Spleen (tissue), 7 donors: ENCODE measurements around the gene PGM2.

Experiments
- POLR2A ChIP-seq, 3 donors: fragments of 450-650 bp; IDR thresholded peaks; one replicate each; pipeline ENCODE4 v1.5.1; 2017; ENCODE audit warnings: antibody characterized with exemption in 3 of 3, mild to moderate bottlenecking in 1 of 3
- POLR2AphosphoS5 ChIP-seq, 3 donors: sonication (generic); formaldehyde crosslinking; IDR thresholded peaks; one replicate each; pipeline ENCODE4 v1.5.1; 2017; ENCODE audit warnings: antibody characterized with exemption in 3 of 3
- TF ChIP-seq, protein P1 (sequence below), 11 experiments: fragments of 200-600 bp in 7 of 11; fragments of 450-650 bp in 4 of 11; sonication (generic) in 4 of 11; IDR thresholded peaks in 8 of 11; conservative IDR thresholded peaks in 3 of 11; 1 replicate in 7 of 11; 2 replicates in 4 of 11; pipeline versions ENCODE4 v1.4.0 to v1.8.0; 2016 to 2021; ENCODE audit warnings: antibody characterized with exemption in 11 of 11, inconsistent platforms in 4 of 11, mild to moderate bottlenecking in 1 of 11
- donor health status: DM: no; HTN: no; CAD: no; lungs with moderate emphysema.
- donor health status: DM: no; HTN: no; CAD: no.
- donor health status: DM: no; HTN: no; CAD: no.

DNA sequence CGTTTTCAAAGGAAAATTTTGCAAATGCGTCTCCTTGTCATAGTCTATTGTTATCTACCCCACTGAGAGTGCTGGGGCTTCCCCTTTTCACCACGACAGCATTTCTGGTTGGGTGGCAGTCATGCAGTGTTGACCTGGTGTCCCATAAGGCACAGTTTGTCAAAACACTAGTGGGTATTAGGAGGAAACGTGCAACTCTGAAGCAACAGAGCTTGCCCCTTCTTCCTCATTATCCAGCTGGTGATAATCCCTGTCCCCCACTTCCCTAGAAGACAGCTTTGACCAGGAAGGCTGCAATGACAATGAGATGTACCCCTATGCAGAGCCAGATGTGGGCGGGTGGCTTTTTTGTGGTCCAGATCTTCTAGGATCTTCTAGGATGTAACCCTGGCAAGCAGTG is 66.2 kb downstream of the PGM2 start:
- TF ChIP-seq, protein P1, sequence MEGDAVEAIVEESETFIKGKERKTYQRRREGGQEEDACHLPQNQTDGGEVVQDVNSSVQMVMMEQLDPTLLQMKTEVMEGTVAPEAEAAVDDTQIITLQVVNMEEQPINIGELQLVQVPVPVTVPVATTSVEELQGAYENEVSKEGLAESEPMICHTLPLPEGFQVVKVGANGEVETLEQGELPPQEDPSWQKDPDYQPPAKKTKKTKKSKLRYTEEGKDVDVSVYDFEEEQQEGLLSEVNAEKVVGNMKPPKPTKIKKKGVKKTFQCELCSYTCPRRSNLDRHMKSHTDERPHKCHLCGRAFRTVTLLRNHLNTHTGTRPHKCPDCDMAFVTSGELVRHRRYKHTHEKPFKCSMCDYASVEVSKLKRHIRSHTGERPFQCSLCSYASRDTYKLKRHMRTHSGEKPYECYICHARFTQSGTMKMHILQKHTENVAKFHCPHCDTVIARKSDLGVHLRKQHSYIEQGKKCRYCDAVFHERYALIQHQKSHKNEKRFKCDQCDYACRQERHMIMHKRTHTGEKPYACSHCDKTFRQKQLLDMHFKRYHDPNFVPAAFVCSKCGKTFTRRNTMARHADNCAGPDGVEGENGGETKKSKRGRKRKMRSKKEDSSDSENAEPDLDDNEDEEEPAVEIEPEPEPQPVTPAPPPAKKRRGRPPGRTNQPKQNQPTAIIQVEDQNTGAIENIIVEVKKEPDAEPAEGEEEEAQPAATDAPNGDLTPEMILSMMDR (IDR thresholded peaks at IDR 0.05 in 8 of 11, conservative IDR thresholded peaks at IDR 0.05 in 3 of 11): no peak
- peak in 1 of 3 donors; percentile 4 for TF ChIP-seq POLR2A (IDR thresholded peaks at IDR 0.05)
- peak in 1 of 3 donors; percentile 73 for TF ChIP-seq POLR2AphosphoS5 (IDR thresholded peaks at IDR 0.05)
